K562 (cell line): ENCODE measurements around the gene CD164L2. TPM values are rescaled to one million over a fixed set of nuclear protein-coding genes. Genes with fewer than 3 reads are reported as not detected.
A peak's percentile ranks its signal among the peaks of the same experiment; 100 is the strongest.

Experiments
- ATAC-seq: fragments of 200-7000 bp; cut with Tn5 transposase; 3 replicates; pipeline ENCODE4 v1.9.1; 2020; ENCODE audit warnings: moderate library complexity
- BruUV-seq: library from RNA; stranded (reverse); fragments of 400-500 nt; replicated peaks from 2 replicates; lab custom pipeline; 2021; lab: Mats Ljungman, UMichigan
- CTCF ChIA-PET: fragments of 300-600 bp; formaldehyde crosslinking; extraction: SDS; loops from one replicate; lab custom pipeline; 2021; ENCODE audit warnings: low intra/inter-chr PET ratio; lab: Yijun Ruan, JAX
- POLR2A ChIA-PET: fragments of 300-600, 350-650 bp; sonication (Branson Sonifier 250); formaldehyde crosslinking; extraction: SDS; loops from one replicate; lab custom pipeline; 2021; ENCODE audit warnings: antibody characterized with exemption, inconsistent platforms; lab: Yijun Ruan, JAX
- DNase-seq, 4 experiments: peaks; one replicate each; pipeline versions ENCODE4 v3.0.0 to v3.0.0-alpha.2; 2011 to 2018; ENCODE audit warnings: low spot score in 3 of 4, mixed read lengths in 3 of 4; ENCODE audit errors: extremely low read depth in 1 of 4
- FAIRE-seq: peaks from 2 replicates; lab custom pipeline; 2011; peaks lifted over from hg19 to GRCh38; lab: Jason Lieb, UNC
- H2AFZ ChIP-seq: 2 replicates; pipeline ENCODE4 v1.6.0; 2011; ENCODE audit warnings: low read depth, low read length, control low read depth, inconsistent platforms
- H3K27ac ChIP-seq: fragments of 200-600 bp; 3 replicates; pipeline ENCODE4 v1.8.0; 2011; ENCODE audit warnings: low read depth, mild to moderate bottlenecking, control low read depth, inconsistent platforms, low read length, moderate library complexity, mixed read lengths; ENCODE audit errors: extremely low read depth
- H3K27me3 ChIP-seq, 2 experiments: fragments of 300-600 bp in 1 of 2; 2 replicates in 1 of 2; 3 replicates in 1 of 2; pipeline versions ENCODE4 v1.6.0 to v1.8.0; 2011; ENCODE audit warnings: inconsistent platforms in 2 of 2, low read length in 2 of 2, mild to moderate bottlenecking in 1 of 2, mixed read lengths in 1 of 2, moderate library complexity in 1 of 2; ENCODE audit not compliant: control insufficient read depth in 2 of 2, insufficient read depth in 2 of 2
- H3K36me3 ChIP-seq: fragments of 300-600 bp; 3 replicates; pipeline ENCODE4 v1.8.0; 2011; ENCODE audit warnings: mild to moderate bottlenecking, low read length, inconsistent platforms; ENCODE audit not compliant: control insufficient read depth, insufficient read depth
- H3K4me1 ChIP-seq, 2 experiments: fragments of 200-600 bp in 1 of 2; replicated peaks in 1 of 2; 2 replicates in 1 of 2; 3 replicates in 1 of 2; pipeline versions ENCODE4 v1.5.1 to v1.8.0; 2011; ENCODE audit warnings: inconsistent platforms in 2 of 2, low read length in 2 of 2, mild to moderate bottlenecking in 1 of 2, mixed read lengths in 1 of 2, moderate library complexity in 1 of 2; ENCODE audit not compliant: control insufficient read depth in 2 of 2, insufficient read depth in 2 of 2
- H3K4me2 ChIP-seq: 2 replicates; pipeline ENCODE4 v1.6.1; 2011; ENCODE audit warnings: low read length, control low read depth, inconsistent platforms, mixed read lengths; ENCODE audit not compliant: insufficient read depth
- H3K4me3 ChIP-seq: fragments of 200-600 bp; sonication (generic), shearing (Covaris generic); 2 replicates; pipeline ENCODE4 v1.5.1; 2016; ENCODE audit warnings: control low read depth, inconsistent platforms
- H3K79me2 ChIP-seq: fragments of 200-600 bp; 3 replicates; pipeline ENCODE4 v1.8.0; 2011; ENCODE audit warnings: low read length, inconsistent platforms; ENCODE audit not compliant: control insufficient read depth, insufficient read depth
- H3K9ac ChIP-seq, 2 experiments: 2 replicates each; pipeline versions ENCODE4 v1.6.0 to v1.6.1; 2011; ENCODE audit warnings: low read depth in 2 of 2, low read length in 2 of 2, control low read depth in 1 of 2, inconsistent platforms in 1 of 2, mild to moderate bottlenecking in 1 of 2, mixed read lengths in 1 of 2; ENCODE audit not compliant: insufficient read depth in 1 of 2
- H3K9me1 ChIP-seq: one replicate; pipeline ENCODE4 v1.6.0; 2011; ENCODE audit warnings: inconsistent platforms, mild to moderate bottlenecking, low read length, moderate library complexity; ENCODE audit not compliant: control insufficient read depth, insufficient read depth
- H3K9me3 ChIP-seq: replicated peaks from 2 replicates; pipeline ENCODE4 v1.5.1; 2011; ENCODE audit warnings: low read depth, low read length, inconsistent platforms; ENCODE audit not compliant: control insufficient read depth, insufficient read depth
- H4K20me1 ChIP-seq: replicated peaks from 2 replicates; pipeline ENCODE4 v1.6.1; 2011; ENCODE audit warnings: low read length, inconsistent platforms, mixed read lengths; ENCODE audit not compliant: control insufficient read depth, insufficient read depth
- HES1 ChIP-seq: fragments of 450-650 bp; IDR thresholded peaks from 2 replicates; pipeline ENCODE4 v1.6.1; 2016; ENCODE audit warnings: low read depth, mild to moderate bottlenecking, moderate library complexity
- KAT8 ChIP-seq: fragments of 450-650 bp; IDR thresholded peaks from 2 replicates; pipeline ENCODE4 v1.6.1; 2016; ENCODE audit warnings: low read depth, mild to moderate bottlenecking
- POLR2A ChIP-seq: fragments of 450-650 bp; conservative IDR thresholded peaks from 2 replicates; pipeline ENCODE4 v1.6.1; 2016
- RBM25 ChIP-seq: fragments of 200-400 bp; formaldehyde crosslinking; IDR thresholded peaks from 2 replicates; pipeline ENCODE4 v1.6.1; 2018; ENCODE audit warnings: low read length, low read depth, moderate library complexity; ENCODE audit not compliant: severe bottlenecking
- RBM39 ChIP-seq: fragments of 200-400 bp; formaldehyde crosslinking; optimal IDR thresholded peaks from 2 replicates; pipeline ENCODE3; 2018; ENCODE audit warnings: low read depth, low read length
- SIN3B ChIP-seq: fragments of 450-650 bp; IDR thresholded peaks from 2 replicates; pipeline ENCODE4 v1.6.1; 2017; ENCODE audit warnings: low read depth, mild to moderate bottlenecking, moderate library complexity
- ZNF282 ChIP-seq: sonication (generic); formaldehyde crosslinking; IDR thresholded peaks from 2 replicates; pipeline ENCODE4 v1.8.1; 2023; ENCODE audit warnings: missing genetic modification reagents
- WGBS: fragments of 100-300 bp; shearing (Covaris generic); methylation state at CpG from one replicate; pipeline ENCODE4 v1.1.6; 2016; ENCODE audit warnings: low coverage, mixed read lengths; ENCODE audit not compliant: insufficient coverage; ENCODE audit errors: missing lambda C conversion rate; 5-methylcytosine and 5-hydroxymethylcytosine counted together
- in situ Hi-C: fragments of 300-500 bp; cut with MboI; formaldehyde crosslinking; loops from 4 replicates; pipeline ENCODE4 v1.15.0; 2018; ENCODE audit warnings: inconsistent platforms, mixed read lengths
- intact Hi-C: fragments of 100-400 bp; cut with micrococcal nuclease; formaldehyde crosslinking; loops from 2 replicates; pipeline ENCODE4 v1.14.2; 2022
- polyA plus RNA-seq, 8 experiments: library from polyadenylated mRNA; depleted of rRNA in 4 of 8; stranded (reverse) in 5 of 8; unstranded in 3 of 8; fragments of >200 nt; fragmentation: Nextera tagmentation in 2 of 8; fragmentation: Illumina TruSeq in 1 of 8; extraction: Ambion mirVana in 2 of 8; extraction: Trizol in 1 of 8; gene quantifications; 2 replicates each; pipeline versions ENCODE4 v1.2.1 to v1.2.3, GENCODE V29; 2011 to 2014; ENCODE audit warnings: inconsistent platforms in 1 of 8, missing spikeins in 1 of 8
- total RNA-seq, 7 experiments: library from RNA; depleted of rRNA in 6 of 7; stranded (reverse); fragments of >200 nt in 6 of 7; fragmentation: Illumina TruSeq in 2 of 7; extraction: Trizol in 2 of 7; gene quantifications; 2 replicates each; pipeline versions ENCODE4 v1.2.1 to v1.2.3, GENCODE V29; 2011 to 2021; ENCODE audit warnings: low replicate concordance in 1 of 7

The CD164L2 gene
- total and polyA plus RNA-seq, 9 of the 15 experiments (the other 6 are each of a cell fraction or from before 2014, with no cell fraction given), result 0.08 to 0.92 (median 0.38) TPM; not detected in 1

- CTCF ChIA-PET, result no interaction called here
- Histone ChIP-seq H3K9me1 (no peaks in the 10 kb centered on the region), H3K9ac (no peak overlapping the region), H3K4me2 (no peak overlapping the region), H3K27me3 (no peaks in the 10 kb centered on the region), H3K4me3 (no peak overlapping the region), H3K9me3 (no peaks in the 10 kb centered on the region), H4K20me1 (no peaks in the 10 kb centered on the region), H2AFZ (no peak overlapping the region), H3K27ac (no peak overlapping the region), H3K79me2 (no peaks in the 10 kb centered on the region; the same call in 2 of the 3 replicates), H3K36me3 (peaks cover 32% of the 10 kb centered on the region; the same call in 2 of the 3 replicates), H3K4me1 (peaks cover 24 to 29% of the 10 kb centered on the region in 2 experiments)
- in situ Hi-C loops, result no loop called here
- no TSS peak for BruUV-seq
- POLR2A ChIA-PET, result interaction anchor here (0.6 to 4.2 kb wide), 7 partner anchors 11 to 475 kb away, joined by 3 to 23 read pairs (median 4); no protein-coding TSS in a partner anchor
- intact Hi-C loops, result no loop called here
- 85% methylated on average over 6 of the region's 6 CpGs for WGBS
- FAIRE-seq (no peak), DNase-seq (no peak), ATAC-seq (no peak)
- no peak for TF ChIP-seq SIN3B
- no peak for TF ChIP-seq ZNF282 (CRISPR knock-in tag)
- TF ChIP-seq KAT8, result no peak
- no peak for TF ChIP-seq RBM25
- peak; percentile 13 for TF ChIP-seq RBM39
Measured at GRCh38 chr1:27338751-27339150, 44.4 kb downstream of the CD164L2 start.

GRCh38 chr1:27336756-27337155 is 46.4 kb downstream of the CD164L2 start:
- BruUV-seq, result no TSS peak
- FAIRE-seq (no peak), DNase-seq (no peak), ATAC-seq (no peak)
- H3K9ac ChIP-seq, result no peak overlapping the region; a peak in 1 of 4 replicates
- no peak overlapping the region for H3K27ac ChIP-seq
- H2AFZ ChIP-seq, result no peak overlapping the region
- 88% methylated on average over 5 of the region's 5 CpGs for WGBS
- no peaks in the 10 kb centered on the region for H3K9me3 ChIP-seq
- peaks cover 51% of the 10 kb centered on the region; the same call in 2 of the 3 replicates for H3K36me3 ChIP-seq
- H4K20me1 ChIP-seq, result peaks cover 7% of the 10 kb centered on the region; the same call in 1 of the 2 replicates
- no peak overlapping the region for H3K4me2 ChIP-seq
- POLR2A ChIA-PET, result interaction anchor here (0.7 to 4.2 kb wide), 5 partner anchors 9 to 607 kb away, joined by 3 to 23 read pairs (median 4); no protein-coding TSS in a partner anchor
- no peaks in the 10 kb centered on the region for H3K27me3 ChIP-seq
- no peak overlapping the region for H3K4me3 ChIP-seq
- no peaks in the 10 kb centered on the region for H3K79me2 ChIP-seq
- intact Hi-C loops, result no loop called here
- H3K4me1 ChIP-seq, result peaks cover 4 to 20% of the 10 kb centered on the region in 2 experiments; a peak in 4 of 5 replicates
- TF ChIP-seq POLR2A (peak; percentile 41; the same call in 1 of the 2 replicates), HES1 (no peak)
- TF ChIP-seq, all 486 proteins: peak for 1
- CTCF ChIA-PET, result no interaction called here
- H3K9me1 ChIP-seq, result no peaks in the 10 kb centered on the region
- in situ Hi-C loops, result no loop called here
